HG03280 (cell line): ENCODE measurements around the gene ASPSCR1.

ENCODE experiments used
- ATAC-seq: cut with Tn5 transposase; IDR thresholded peaks from one replicate; pipeline ENCODE4 v1.9.1; 2021; ENCODE audit warnings: mild to moderate bottlenecking, moderate library complexity; ENCODE audit not compliant: unreplicated experiment

ASPSCR1 gene

GRCh38 chr17:82064433-82065192 is 87.2 kb downstream of the ASPSCR1 start:
- no peak for ATAC-seq

- peak; percentile 14 for ATAC-seq
These were observed 87.8 kb downstream of the ASPSCR1 start for GRCh38 chr17:82065193-82065637.

DNA sequence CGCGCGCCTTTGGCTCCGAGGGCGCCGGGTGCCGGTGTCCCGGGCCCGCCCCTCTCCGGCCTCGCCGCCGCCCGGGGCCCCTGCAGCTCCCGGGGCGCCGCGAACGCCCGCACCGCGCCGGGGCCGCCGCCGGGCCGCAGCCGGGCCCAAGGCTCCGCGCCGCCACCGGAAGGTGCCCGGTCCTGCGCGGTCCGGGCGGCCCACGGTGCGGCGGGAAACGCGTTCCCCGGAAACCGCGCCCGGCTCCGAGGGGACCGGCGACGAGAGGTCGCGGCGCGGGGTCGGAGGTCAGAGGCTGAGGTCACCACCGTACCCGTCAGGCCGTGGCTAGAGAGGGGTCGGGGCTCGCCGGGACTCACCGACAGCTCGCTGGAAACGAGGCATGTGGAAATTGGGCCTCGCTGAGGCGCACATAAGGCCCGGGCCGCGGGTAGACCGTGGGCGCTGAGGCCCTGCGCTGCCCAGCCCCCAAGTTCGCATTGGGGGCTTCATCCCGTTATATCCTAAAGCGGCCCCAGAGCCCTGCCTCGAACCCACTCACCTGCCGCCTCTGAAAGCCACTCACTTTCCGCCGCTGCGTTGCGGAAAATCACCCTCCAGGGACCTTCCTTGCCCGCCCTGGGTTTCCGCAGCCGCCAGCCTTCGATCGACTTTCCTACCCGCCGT is 88.3 kb downstream of the ASPSCR1 start, which contains the start of gene DUS1L:
Gene DUS1L, minus strand, starts transcription at position 167 of the 666 bp plus-strand sequence. CDS start 745 bp downstream, outside the sequence.
- peak; percentile 81 for ATAC-seq
